Trophoblast cell (in vitro differentiated cells and primary cell): Measurements from ENCODE around the gene LZTS3.
A peak's percentile ranks its signal among the peaks of the same experiment; 100 is the strongest.

ENCODE experiments used
- DNase-seq, 2 donors: peaks; one replicate each; pipeline ENCODE4 v3.0.0-alpha.2; 2016
- H2AFZ ChIP-seq: 2 replicates; pipeline ENCODE4 v1.6.1; 2013; ENCODE audit warnings: low read length, moderate library complexity, mild to moderate bottlenecking; ENCODE audit not compliant: insufficient read depth, poor library complexity
- H2AK5ac ChIP-seq: 2 replicates; pipeline ENCODE4 v1.6.1; 2013; ENCODE audit warnings: mild to moderate bottlenecking, low read length
- H2BK120ac ChIP-seq: 2 replicates; pipeline ENCODE4 v1.6.1; 2013; ENCODE audit warnings: low read length, mild to moderate bottlenecking, moderate library complexity; ENCODE audit not compliant: insufficient read depth, poor library complexity
- H2BK12ac ChIP-seq: 2 replicates; pipeline ENCODE4 v1.6.1; 2013; ENCODE audit warnings: mild to moderate bottlenecking, low read length, moderate library complexity
- H2BK5ac ChIP-seq: 2 replicates; pipeline ENCODE4 v1.6.1; 2013; ENCODE audit warnings: low read length, low read depth, moderate library complexity, mild to moderate bottlenecking; ENCODE audit not compliant: poor library complexity
- H3K14ac ChIP-seq: 2 replicates; pipeline ENCODE4 v1.6.1; 2013; ENCODE audit warnings: mild to moderate bottlenecking, low read length
- H3K18ac ChIP-seq: 2 replicates; pipeline ENCODE4 v1.6.1; 2013; ENCODE audit warnings: mild to moderate bottlenecking, low read length
- H3K23ac ChIP-seq: 2 replicates; pipeline ENCODE4 v1.6.1; 2013; ENCODE audit warnings: low read length
- H3K27ac ChIP-seq: 2 replicates; pipeline ENCODE4 v1.5.1; 2013; ENCODE audit warnings: low read depth, mild to moderate bottlenecking, inconsistent platforms, low read length, moderate library complexity
- H3K27me3 ChIP-seq: 2 replicates; pipeline ENCODE4 v1.6.1; 2013; ENCODE audit warnings: inconsistent platforms, mild to moderate bottlenecking, low read length, moderate library complexity; ENCODE audit not compliant: insufficient read depth
- H3K36me3 ChIP-seq, 2 experiments: 1 replicate in 1 of 2; 2 replicates in 1 of 2; pipeline ENCODE4 v1.6.1; 2013; ENCODE audit warnings: low read length in 2 of 2, mild to moderate bottlenecking in 2 of 2, moderate library complexity in 1 of 2; ENCODE audit not compliant: insufficient read depth in 2 of 2, control insufficient read depth in 1 of 2
- H3K4ac ChIP-seq: 2 replicates; pipeline ENCODE4 v1.6.1; 2013; ENCODE audit warnings: low read depth, mild to moderate bottlenecking, low read length, moderate library complexity
- H3K4me1 ChIP-seq, 2 experiments: 1 replicate in 1 of 2; 2 replicates in 1 of 2; pipeline ENCODE4 v1.6.1; 2013; ENCODE audit warnings: low read length in 2 of 2, mild to moderate bottlenecking in 2 of 2, moderate library complexity in 1 of 2; ENCODE audit not compliant: insufficient read depth in 2 of 2, control insufficient read depth in 1 of 2
- H3K4me2 ChIP-seq: 2 replicates; pipeline ENCODE4 v1.6.1; 2013; ENCODE audit warnings: inconsistent platforms, mild to moderate bottlenecking, low read length, moderate library complexity
- H3K4me3 ChIP-seq: 2 replicates; pipeline ENCODE4 v1.5.1; 2013; ENCODE audit warnings: mild to moderate bottlenecking, low read depth, low read length, inconsistent platforms
- H3K79me1 ChIP-seq: one replicate; pipeline ENCODE4 v1.6.1; 2013; ENCODE audit warnings: low read length
- H3K79me2 ChIP-seq: 2 replicates; pipeline ENCODE4 v1.6.1; 2013; ENCODE audit warnings: low read length, mild to moderate bottlenecking; ENCODE audit not compliant: control insufficient read depth, insufficient read depth, poor library complexity
- H3K9ac ChIP-seq: 2 replicates; pipeline ENCODE4 v1.6.1; 2013; ENCODE audit warnings: mild to moderate bottlenecking, low read length
- H3K9me3 ChIP-seq: 2 replicates; pipeline ENCODE4 v1.6.1; 2013; ENCODE audit warnings: low read depth, mild to moderate bottlenecking, control low read depth, inconsistent platforms, low read length; ENCODE audit not compliant: insufficient read depth
- H4K12ac ChIP-seq: 2 replicates; pipeline ENCODE4 v1.6.1; 2013; ENCODE audit warnings: low read depth, mild to moderate bottlenecking, low read length, moderate library complexity
- H4K8ac ChIP-seq: 2 replicates; pipeline ENCODE4 v1.6.1; 2013; ENCODE audit warnings: low read depth, mild to moderate bottlenecking, low read length, moderate library complexity
- H4K91ac ChIP-seq: one replicate; pipeline ENCODE4 v1.6.1; 2013; ENCODE audit warnings: low read depth, mild to moderate bottlenecking, low read length, moderate library complexity
- WGBS: extraction: QIAGEN DNeasy Blood & Tissue Kit; methylation state at CpG from one replicate; pipeline ENCODE4 v1.1.7; 2013; ENCODE audit warnings: missing lambda C conversion rate; ENCODE audit not compliant: insufficient read length, insufficient coverage; ENCODE audit errors: extremely low coverage; 5-methylcytosine and 5-hydroxymethylcytosine counted together

The LZTS3 gene

DNA sequence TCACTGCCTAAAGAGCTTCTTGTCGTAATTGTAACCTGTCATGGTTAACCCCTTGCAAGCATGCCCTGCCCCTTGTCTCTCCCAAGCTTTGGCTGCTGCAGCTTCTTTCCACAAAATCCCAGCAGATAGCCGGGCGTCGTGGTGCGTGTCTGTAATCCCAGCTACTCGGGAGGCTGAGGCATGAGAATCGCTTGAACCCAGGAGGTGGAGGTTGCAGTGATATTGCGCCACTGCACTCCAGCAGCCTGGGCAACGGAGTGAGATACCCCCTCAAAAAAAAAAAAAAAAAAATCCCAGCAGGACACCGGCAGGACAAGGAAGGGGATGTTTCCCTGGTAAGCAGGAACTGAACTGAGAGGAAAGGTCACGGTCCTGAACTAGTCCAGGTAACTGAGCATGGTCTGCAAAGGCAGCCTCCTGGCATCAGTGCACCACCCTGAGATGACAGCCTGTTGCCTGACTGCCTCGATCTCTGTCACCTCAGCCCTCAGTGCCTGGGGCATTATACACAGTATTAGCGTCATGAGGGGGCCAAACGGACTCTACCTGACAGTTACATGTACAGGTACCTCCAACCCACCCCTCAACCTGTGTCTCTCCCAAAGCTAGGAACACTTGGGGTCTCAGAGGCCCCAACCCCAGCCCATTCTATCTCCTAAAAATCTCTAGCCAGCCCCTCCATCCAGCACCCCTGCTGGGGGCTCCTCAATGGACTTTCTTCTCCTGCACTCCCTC, 1.8 kb downstream of the LZTS3 start:
- no peak overlapping the region for H2BK12ac ChIP-seq

DNA sequence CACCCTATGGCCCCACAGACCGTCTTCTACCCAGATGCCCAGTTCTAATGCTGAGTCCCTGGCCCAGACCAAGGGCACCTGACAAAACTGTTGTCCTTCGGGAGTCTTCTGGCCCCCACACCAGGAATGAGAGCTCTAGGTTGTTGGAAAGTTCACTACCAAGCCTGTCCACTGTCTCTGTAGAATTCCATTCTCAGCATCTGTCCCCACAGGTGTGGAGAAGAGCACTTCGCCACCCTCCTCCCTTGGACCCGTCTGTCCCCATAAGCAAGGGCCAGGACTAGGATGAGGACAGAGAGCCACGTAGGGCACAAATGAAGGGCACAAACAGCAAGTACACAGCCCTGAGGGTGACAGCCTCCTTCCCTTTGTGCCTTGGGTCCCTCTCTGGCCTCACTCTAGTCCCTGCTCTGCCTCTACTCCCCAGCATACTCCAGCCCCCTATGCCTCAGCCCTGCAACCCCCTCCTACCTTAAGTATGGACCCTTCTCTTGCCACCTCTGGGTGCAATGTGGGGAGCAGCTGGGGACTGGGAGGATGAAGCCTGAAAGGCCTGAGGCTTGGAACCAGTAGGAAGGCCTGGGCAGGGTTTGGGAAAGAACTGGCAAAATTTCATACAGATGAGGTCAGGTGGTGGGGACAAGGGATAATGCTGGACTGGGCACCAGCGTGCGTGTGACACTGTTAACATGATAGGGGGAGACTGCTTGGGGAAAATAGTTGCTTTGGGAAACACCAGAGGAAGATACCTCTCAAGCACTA, 4.3 kb downstream of the LZTS3 start:
- H3K79me2 ChIP-seq, result peaks cover 5% of the 10 kb centered on the region
- H2AK5ac ChIP-seq, result no peak overlapping the region
- H2BK5ac ChIP-seq, result no peak overlapping the region
- no peak overlapping the region for H3K27ac ChIP-seq
- H3K9me3 ChIP-seq, result no peaks in the 10 kb centered on the region
- peak overlapping the region; percentile 72 for H4K8ac ChIP-seq
- no peak overlapping the region for H2BK120ac ChIP-seq
- peak overlapping the region; percentile 83 for H3K4me2 ChIP-seq
- no peak overlapping the region for H3K18ac ChIP-seq
- no peak overlapping the region for H3K9ac ChIP-seq
- H3K23ac ChIP-seq, result no peak overlapping the region
- H3K4ac ChIP-seq, result no peak overlapping the region
- peaks cover 21% of the 10 kb centered on the region for H3K79me1 ChIP-seq
- H4K91ac ChIP-seq, result no peak overlapping the region
- H3K14ac ChIP-seq, result no peak overlapping the region
- H3K36me3 ChIP-seq, result peaks cover 2 to 11% of the 10 kb centered on the region in 2 experiments
- peaks cover 7 to 15% of the 10 kb centered on the region in 2 experiments for H3K4me1 ChIP-seq
- H4K12ac ChIP-seq, result no peak overlapping the region
- H2AFZ ChIP-seq, result no peak overlapping the region
- H3K27me3 ChIP-seq, result no peaks in the 10 kb centered on the region
- no peak overlapping the region for H2BK12ac ChIP-seq
- DNase-seq, result no peak
- no peak overlapping the region for H3K4me3 ChIP-seq
- no CpG with 5 or more reads among the region's 7 CpGs for WGBS

More for the DNA sequence above, 1.8 kb downstream of the LZTS3 start:
- no peak overlapping the region for H4K91ac ChIP-seq
- no peak for DNase-seq
- no peak overlapping the region for H3K4ac ChIP-seq
- peaks cover 25% of the 10 kb centered on the region for H3K79me1 ChIP-seq
- H3K14ac ChIP-seq, result no peak overlapping the region
- peaks cover 9% of the 10 kb centered on the region for H3K79me2 ChIP-seq
- peaks cover 0 to 1% of the 10 kb centered on the region in 2 experiments for H3K36me3 ChIP-seq
- WGBS, result no CpG with 5 or more reads among the region's 14 CpGs
- no peak overlapping the region for H4K12ac ChIP-seq
- no peak overlapping the region for H2AK5ac ChIP-seq
- H3K27ac ChIP-seq, result no peak overlapping the region
- no peak overlapping the region for H3K4me3 ChIP-seq
- no peak overlapping the region for H3K4me2 ChIP-seq
- no peaks in the 10 kb centered on the region for H3K9me3 ChIP-seq
- H2BK120ac ChIP-seq, result no peak overlapping the region
- no peak overlapping the region for H2BK5ac ChIP-seq
- no peak overlapping the region for H3K9ac ChIP-seq
- H3K18ac ChIP-seq, result no peak overlapping the region
- H4K8ac ChIP-seq, result no peak overlapping the region
- no peak overlapping the region for H2AFZ ChIP-seq
- H3K23ac ChIP-seq, result no peak overlapping the region
- H3K27me3 ChIP-seq, result no peaks in the 10 kb centered on the region
- peaks cover 7 to 15% of the 10 kb centered on the region in 2 experiments for H3K4me1 ChIP-seq

- Histone ChIP-seq H3K18ac (peak overlapping the region; percentile 69), H2AFZ (peak overlapping the region; percentile 44), H4K8ac (peak overlapping the region; percentile 72), H4K91ac (peak overlapping the region; percentile 4), H3K9ac (peak overlapping the region; percentile 52), H3K36me3 (peaks cover 2 to 11% of the 10 kb centered on the region in 2 experiments), H3K23ac (no peak overlapping the region), H3K4me1 (peaks cover 7 to 15% of the 10 kb centered on the region in 2 experiments), H2BK5ac (no peak overlapping the region), H3K27ac (no peak overlapping the region), H3K9me3 (no peaks in the 10 kb centered on the region), H4K12ac (peak overlapping the region; percentile 52), H3K4ac (no peak overlapping the region), H3K4me3 (peak overlapping the region; percentile 61), H2AK5ac (no peak overlapping the region), H2BK120ac (peak overlapping the region; percentile 32), H3K79me1 (peaks cover 15% of the 10 kb centered on the region), H3K27me3 (no peaks in the 10 kb centered on the region), H3K14ac (peak overlapping the region; percentile 30), H3K79me2 (peaks cover 2% of the 10 kb centered on the region), H2BK12ac (peak overlapping the region; percentile 10), H3K4me2 (peak overlapping the region; percentile 83)
- peak in 1 of 2 donors; percentile 54 for DNase-seq
- WGBS, result no CpG with 5 or more reads among the region's 39 CpGs
Measured at GRCh38 chr20:3168079-3168828, 5.1 kb downstream of the LZTS3 start.

- H3K79me2 ChIP-seq, result peaks cover 2% of the 10 kb centered on the region
- no peak overlapping the region for H3K4ac ChIP-seq
- H3K4me1 ChIP-seq, result peaks cover 7 to 13% of the 10 kb centered on the region in 2 experiments
- peak overlapping the region; percentile 44 for H2AFZ ChIP-seq
- peak overlapping the region; percentile 83 for H3K4me2 ChIP-seq
- H2BK120ac ChIP-seq, result no peak overlapping the region
- no peaks in the 10 kb centered on the region for H3K9me3 ChIP-seq
- no peaks in the 10 kb centered on the region for H3K27me3 ChIP-seq
- no peak for DNase-seq
- H3K79me1 ChIP-seq, result peaks cover 10% of the 10 kb centered on the region
- no peak overlapping the region for H3K23ac ChIP-seq
- peak overlapping the region; percentile 29 for H3K14ac ChIP-seq
- no peak overlapping the region for H2BK5ac ChIP-seq
- no peak overlapping the region for H3K27ac ChIP-seq
- H4K8ac ChIP-seq, result peak overlapping the region; percentile 33
- H3K4me3 ChIP-seq, result no peak overlapping the region
- H3K18ac ChIP-seq, result peak overlapping the region; percentile 60
- H3K36me3 ChIP-seq, result peaks cover 2 to 11% of the 10 kb centered on the region in 2 experiments
- H4K12ac ChIP-seq, result peak overlapping the region; percentile 12
- H2AK5ac ChIP-seq, result peak overlapping the region; percentile 7
- WGBS, result no CpG with 5 or more reads among the region's 25 CpGs
- H4K91ac ChIP-seq, result peak overlapping the region; percentile 4
- H2BK12ac ChIP-seq, result peak overlapping the region; percentile 10
- no peak overlapping the region for H3K9ac ChIP-seq
Measured at GRCh38 chr20:3167738-3168078, 5.6 kb downstream of the LZTS3 start.
